ENCODE measurements around the gene ZNF428. TPM values are rescaled to one million over a fixed set of nuclear protein-coding genes. Genes with fewer than 3 reads are reported as not detected.

ZNF428 gene
- total and polyA plus RNA-seq, 2 of the 4 experiments (the other 2 are of a cell fraction) = 9.9 to 32.3 TPM

DNA sequence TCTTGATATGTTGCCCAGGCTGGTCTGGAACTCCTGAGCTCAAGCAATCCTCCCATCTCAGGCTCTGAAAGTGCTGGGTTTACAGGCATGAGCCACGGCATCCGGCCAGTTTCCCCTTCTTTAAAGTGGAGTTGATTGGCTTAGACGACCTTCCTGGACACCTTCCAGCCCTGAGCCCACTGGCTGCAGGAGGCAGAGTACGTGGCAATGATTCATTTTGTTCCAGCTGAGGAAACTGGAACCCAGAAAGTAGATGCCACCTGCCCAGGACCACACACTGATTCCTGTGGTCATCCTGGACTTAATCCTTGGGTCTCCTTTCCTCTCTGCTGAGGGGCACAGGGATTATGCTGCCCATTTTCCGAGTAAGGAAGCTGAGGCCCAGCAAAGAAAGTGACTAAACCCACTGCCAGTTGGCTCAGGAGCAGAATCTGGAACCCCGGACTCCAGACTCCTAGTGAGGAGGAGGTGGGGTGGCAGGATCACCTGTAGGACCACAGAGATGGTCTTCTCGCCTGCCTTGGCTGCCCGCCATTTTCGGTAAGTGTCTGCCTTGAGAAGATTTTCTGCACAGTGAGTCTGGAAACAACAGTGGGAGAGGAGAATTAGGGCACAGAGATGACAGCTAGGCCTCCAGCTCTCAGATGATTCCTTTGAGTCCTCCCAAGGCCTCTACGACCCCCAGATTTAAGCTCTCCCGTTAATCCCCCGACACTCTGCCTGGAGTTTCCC, 44.8 kb downstream of the ZNF428 start:
- 24% methylated on average over 3 of the region's 12 CpGs; no CpG with 5 or more reads in 1 of the 2 experiments for WGBS, 2 experiments (ENCODE audit: extremely low coverage in 2 of 2, insufficient read length in 1 of 2)
- H3K79me1 ChIP-seq (ENCODE audit: low read depth in 1 of 2, low read length in 2 of 2) = peaks cover 27 to 52% of the 10 kb centered on the region in 2 experiments
- in situ Hi-C loops (cut with MboI; ENCODE audit: low sequenced_read_pairs) = no loop called here

More for the DNA sequence above, 44.8 kb downstream of the ZNF428 start:
- Histone ChIP-seq H2BK5ac (ENCODE audit: low read depth, low read length, poor library complexity, severe bottlenecking) (peak overlapping the region; percentile 82), H3K27me3 (ENCODE audit: control insufficient read depth, insufficient read depth, low read length) (no peaks in the 10 kb centered on the region), H3K9me3 (ENCODE audit: control insufficient read depth, insufficient read depth, low read length) (no peaks in the 10 kb centered on the region), H2BK15ac (ENCODE audit: low read depth, low read length) (no peak overlapping the region), H4K5ac (ENCODE audit: low read depth, low read length) (no peak overlapping the region; the same call in 1 of the 2 replicates), H3K27ac (ENCODE audit: insufficient read depth, low read length) (peak overlapping the region; percentile 90), H4K91ac (ENCODE audit: insufficient read depth, low read depth, low read length) (peak overlapping the region; percentile 54), H2AK5ac (ENCODE audit: low read depth, low read length) (peak overlapping the region; percentile 88), H4K8ac (ENCODE audit: low read depth in 2 of 2, low read length in 2 of 2) (peak overlapping the region; percentile 78 to 92; a peak in 3 of 4 replicates), H2AFZ (replicated peaks; ENCODE audit: low read length, poor library complexity) (peak overlapping the region; percentile 98), H3K4me3 (ENCODE audit: insufficient read depth, low read depth, low read length) (peak overlapping the region; percentile 71), H2BK20ac (ENCODE audit: low read depth, low read length) (no peak overlapping the region), H3K56ac (ENCODE audit: extremely low read depth, insufficient read depth, low read length) (peak overlapping the region; percentile 74; the same call in 1 of the 2 replicates), H3K4me2 (ENCODE audit: low read depth, low read length) (peak overlapping the region; percentile 71), H3K9me1 (ENCODE audit: insufficient read depth, low read length) (peaks cover 6% of the 10 kb centered on the region; the same call in 1 of the 2 replicates), H3K18ac (ENCODE audit: low read depth, low read length) (no peak overlapping the region), H4K20me1 (ENCODE audit: insufficient read depth, low read length) (no peaks in the 10 kb centered on the region), H3K23ac (ENCODE audit: low read depth, low read length) (peak overlapping the region; percentile 66; the same call in 1 of the 2 replicates), H3K4me1 (ENCODE audit: control insufficient read depth, insufficient read depth, low read length) (peaks cover 5% of the 10 kb centered on the region), H2BK120ac (ENCODE audit: low read depth, low read length) (0 out of 2 replicates have a peak overlapping the region, but pooled peaks have one; percentile 57), H2AK9ac (replicated peaks; ENCODE audit: low read depth, low read length, poor library complexity) (peak overlapping the region; percentile 94), H3K9ac (ENCODE audit: low read depth, low read length) (peak overlapping the region; percentile 96), H3K36me3 (ENCODE audit: control insufficient read depth, insufficient read depth, low read length) (0 out of 2 replicates have a peak, but pooled peaks cover 1% of the 10 kb centered on the region), H3K14ac (replicated peaks; ENCODE audit: low read depth, low read length) (peak overlapping the region; percentile 95), H3K4ac (ENCODE audit: low read depth, low read length) (peak overlapping the region; percentile 96)
- TF ChIP-seq RCOR1 (IDR thresholded peaks at IDR 0.05; ENCODE audit: insufficient replicate concordance, low read length) (no peak), CHD1 (IDR thresholded peaks at IDR 0.05; ENCODE audit: low read depth, low read length) (no peak), MAFK (IDR thresholded peaks at IDR 0.05; ENCODE audit: low read depth, low read length) (no peak), MXI1 (IDR thresholded peaks at IDR 0.05; ENCODE audit: borderline replicate concordance, low read depth, low read length) (no peak), SMC3 (IDR thresholded peaks at IDR 0.05; ENCODE audit: low read depth, low read length) (no peak), POLR2A (IDR thresholded peaks at IDR 0.05; ENCODE audit: low read depth, low read length) (no peak), NFE2L2 (IDR thresholded peaks at IDR 0.05; ENCODE audit: low read depth, low read length) (no peak), RFX5 (IDR thresholded peaks at IDR 0.05; ENCODE audit: low read depth, low read length) (no peak)
- TF ChIP-seq, protein P1, sequence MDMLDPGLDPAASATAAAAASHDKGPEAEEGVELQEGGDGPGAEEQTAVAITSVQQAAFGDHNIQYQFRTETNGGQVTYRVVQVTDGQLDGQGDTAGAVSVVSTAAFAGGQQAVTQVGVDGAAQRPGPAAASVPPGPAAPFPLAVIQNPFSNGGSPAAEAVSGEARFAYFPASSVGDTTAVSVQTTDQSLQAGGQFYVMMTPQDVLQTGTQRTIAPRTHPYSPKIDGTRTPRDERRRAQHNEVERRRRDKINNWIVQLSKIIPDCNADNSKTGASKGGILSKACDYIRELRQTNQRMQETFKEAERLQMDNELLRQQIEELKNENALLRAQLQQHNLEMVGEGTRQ (IDR thresholded peaks at IDR 0.05; ENCODE audit: low read depth, low read length) = no peak
- ATAC-seq (ENCODE audit: low read depth) (no peak), DNase-seq (peak; percentile 35)
- ChIA-PET POLR2A (ENCODE audit: unreplicated experiment) (no interaction called here), CTCF (interaction anchor here (1.0 kb wide), 1 partner anchor 19 kb away, joined by 3 read pairs; no protein-coding TSS in a partner anchor)
- dilution Hi-C loops (cut with HindIII; ENCODE audit: low sequenced_read_pairs, unreplicated experiment) (no loop called here), intact Hi-C loops (cut with micrococcal nuclease) (loop anchor here (1.0 kb wide), 1 partner anchor 22 kb away; the partner anchor contains the start of genes IRGQ and ZNF576)
- no TSS peak for BruUV-seq (replicated peaks)

Data from IMR-90 (cell line).